ENCODE results near the gene COL6A6. TPM values are rescaled to one million over a fixed set of nuclear protein-coding genes. Genes with fewer than 3 reads are reported as not detected.
"Not testable (repeated sequence)": the region's sequence is repeated elsewhere in the genome, so short reads cannot be mapped to it uniquely, and the experiment has no call there.

COL6A6 gene
- total RNA-seq, 1 donor from 2014 or later = 0.31 TPM

- ATAC-seq = no peak
- DNase-seq (ENCODE audit: low spot score) = no peak
- intact Hi-C loops (cut with DNase I) = no loop called here
Measured at GRCh38 chr3:130527426-130527825, 10.4 kb downstream of the COL6A6 start.

GRCh38 chr3:130528120-130528519, 11.1 kb downstream of the COL6A6 start:
- no peak for DNase-seq (ENCODE audit: low spot score)
- intact Hi-C loops (cut with DNase I) = no loop called here
- no peak for ATAC-seq

- DNase-seq (ENCODE audit: low spot score) = no peak
- intact Hi-C loops (cut with DNase I) = no loop called here
- ATAC-seq = no peak
Measured at GRCh38 chr3:130529486-130530215, 12.7 kb downstream of the COL6A6 start.

- ATAC-seq (no peak), DNase-seq (ENCODE audit: low spot score) (no peak)
- intact Hi-C loops (cut with DNase I) = no loop called here
Measured at GRCh38 chr3:130533247-130533646, 16.3 kb downstream of the COL6A6 start.

- intact Hi-C loops (cut with DNase I) = no loop called here
- ATAC-seq = no peak
- no peak for DNase-seq (ENCODE audit: low spot score)
Measured at GRCh38 chr3:130537673-130538304, 20.8 kb downstream of the COL6A6 start.

GRCh38 chr3:130539005-130539404, 22.0 kb downstream of the COL6A6 start:
- intact Hi-C loops (cut with DNase I) = no loop called here
- no peak for DNase-seq (ENCODE audit: low spot score)
- no peak for ATAC-seq

GRCh38 chr3:130543322-130543721, 26.3 kb downstream of the COL6A6 start:
- intact Hi-C loops (cut with DNase I) = no loop called here
- ATAC-seq = no peak
- DNase-seq (ENCODE audit: low spot score) = no peak

GRCh38 chr3:130546920-130547679, 30.1 kb downstream of the COL6A6 start:
- ATAC-seq (peak; percentile 15), DNase-seq (ENCODE audit: low spot score) (no peak)
- intact Hi-C loops (cut with DNase I) = no loop called here

- DNase-seq (ENCODE audit: low spot score); intact Hi-C loops (cut with DNase I); ATAC-seq: not testable (repeated sequence)
Measured at GRCh38 chr3:130547680-130548065, 30.7 kb downstream of the COL6A6 start.

GRCh38 chr3:130548356-130548755, 31.4 kb downstream of the COL6A6 start:
- DNase-seq (ENCODE audit: low spot score) (no peak), ATAC-seq (no peak)
- intact Hi-C loops (cut with DNase I) = no loop called here

GRCh38 chr3:130557336-130558035, 40.5 kb downstream of the COL6A6 start:
- no peak for ATAC-seq
- no peak for DNase-seq (ENCODE audit: low spot score)
- intact Hi-C loops (cut with DNase I) = no loop called here

- intact Hi-C loops (cut with DNase I) = no loop called here
- ATAC-seq (no peak), DNase-seq (ENCODE audit: low spot score) (no peak)
Measured at GRCh38 chr3:130558366-130558765, 41.4 kb downstream of the COL6A6 start.

GRCh38 chr3:130565224-130565623, 48.2 kb downstream of the COL6A6 start:
- ATAC-seq (no peak), DNase-seq (ENCODE audit: low spot score) (no peak)
- intact Hi-C loops (cut with DNase I) = no loop called here

Other genes with a start within 250 kb of the COL6A6 start
- not detected for gene COL6A5, start 171.5 kb upstream of the COL6A6 start, total RNA-seq
- gene PIK3R4, start 229.7 kb downstream of the COL6A6 start, total RNA-seq = 31.8 TPM

Data from sciatic nerve (tissue), 2 donors.